ENCODE results near the gene POP4. TPM values are rescaled to one million over a fixed set of nuclear protein-coding genes. Genes with fewer than 3 reads are reported as not detected.

The POP4 gene, protein sequence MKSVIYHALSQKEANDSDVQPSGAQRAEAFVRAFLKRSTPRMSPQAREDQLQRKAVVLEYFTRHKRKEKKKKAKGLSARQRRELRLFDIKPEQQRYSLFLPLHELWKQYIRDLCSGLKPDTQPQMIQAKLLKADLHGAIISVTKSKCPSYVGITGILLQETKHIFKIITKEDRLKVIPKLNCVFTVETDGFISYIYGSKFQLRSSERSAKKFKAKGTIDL
- total RNA-seq = 60.4 and 75.1 TPM in 2 replicates

DNA sequence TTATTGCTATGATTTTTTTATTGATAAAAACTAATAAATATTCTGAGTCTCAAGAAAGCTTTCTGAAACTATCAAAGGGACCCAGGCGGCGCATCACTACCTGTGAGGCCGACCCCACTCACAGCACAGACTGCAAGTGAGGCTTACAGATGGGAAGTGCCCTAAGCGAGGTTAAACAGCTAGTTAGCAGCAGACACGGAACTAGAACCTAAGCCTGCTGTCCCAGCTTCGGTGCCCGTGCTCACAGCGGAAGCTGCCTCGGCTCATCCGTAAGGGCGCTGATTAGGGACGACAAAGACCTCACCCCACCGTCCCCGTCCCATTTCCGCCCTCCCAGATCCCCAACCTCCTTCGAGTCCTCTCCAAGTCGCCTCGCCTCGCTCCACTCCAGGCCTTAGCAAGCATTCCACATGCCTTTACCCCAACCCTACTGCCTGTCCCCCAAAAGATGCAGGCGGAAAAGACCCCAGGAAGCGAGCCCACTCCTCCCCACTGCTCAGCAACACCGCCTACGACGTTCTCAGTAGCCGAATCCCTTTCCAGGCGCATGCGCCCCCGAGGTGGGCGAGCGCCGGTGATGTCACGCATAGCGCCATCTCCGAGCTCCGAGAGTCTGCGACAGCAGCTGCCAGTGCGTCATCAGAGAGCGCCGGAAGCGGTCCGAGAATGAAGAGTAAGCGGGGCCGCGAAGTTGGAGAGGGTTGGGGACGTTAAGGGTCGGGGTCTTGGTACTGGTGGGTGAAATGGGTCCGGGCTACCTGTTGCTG lies at the start of gene POP4:
Gene POP4, plus strand, starts transcription at position 631 of the 767 bp plus-strand sequence. Its CDS starts 36 bp downstream, at position 667.

DNA sequence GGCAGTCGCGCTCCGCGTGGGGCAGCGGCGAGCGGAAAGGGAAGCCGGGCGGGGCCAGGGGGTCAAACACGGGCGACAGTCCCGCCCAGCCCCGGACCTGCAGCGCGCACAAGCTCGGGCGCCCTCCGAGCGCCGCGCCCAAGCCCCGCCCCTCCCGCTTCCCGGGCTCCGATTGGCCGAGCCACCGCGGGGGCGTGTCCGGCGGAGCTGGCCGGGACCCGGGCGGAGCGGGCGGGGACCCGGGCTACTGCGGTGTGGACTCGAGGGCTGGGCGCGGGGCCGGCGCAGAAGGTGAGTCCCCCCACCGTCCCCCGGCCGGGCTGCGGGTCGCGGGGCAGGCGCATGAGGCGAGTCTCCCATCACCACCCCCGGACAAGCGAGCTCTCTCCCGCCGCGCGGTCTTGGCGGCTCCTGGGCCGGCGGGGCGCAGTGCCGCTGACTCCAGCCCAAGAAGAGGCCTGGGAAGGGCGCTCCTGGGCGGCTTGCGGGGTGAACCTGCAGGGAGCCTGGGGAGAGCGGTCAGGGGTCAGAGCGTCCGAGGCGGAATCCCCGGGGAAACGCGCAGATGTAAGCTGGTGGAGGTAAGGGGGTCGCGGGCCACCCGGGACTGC lies 59.2 kb downstream of the POP4 start, which contains the start of gene PLEKHF1:
Gene PLEKHF1, plus strand, starts transcription at position 247 of the 611 bp plus-strand sequence. CDS start 8,379 bp downstream, outside the sequence.

Other genes starting within 250 kb of the POP4 start
- not detected in 2 replicates for gene VSTM2B, start 80.3 kb upstream of the POP4 start, total RNA-seq
- 10.5 and 11.6 TPM in 2 replicates for gene PLEKHF1, start 59.2 kb downstream of the POP4 start, total RNA-seq
- 27.9 and 39.6 TPM in 2 replicates for gene C19orf12, start 109.0 kb downstream of the POP4 start, total RNA-seq
- gene CCNE1, start 205.7 kb downstream of the POP4 start, total RNA-seq = 5.8 and 8.0 TPM in 2 replicates